ENCODE measurements around the gene PGS1.

DNA sequence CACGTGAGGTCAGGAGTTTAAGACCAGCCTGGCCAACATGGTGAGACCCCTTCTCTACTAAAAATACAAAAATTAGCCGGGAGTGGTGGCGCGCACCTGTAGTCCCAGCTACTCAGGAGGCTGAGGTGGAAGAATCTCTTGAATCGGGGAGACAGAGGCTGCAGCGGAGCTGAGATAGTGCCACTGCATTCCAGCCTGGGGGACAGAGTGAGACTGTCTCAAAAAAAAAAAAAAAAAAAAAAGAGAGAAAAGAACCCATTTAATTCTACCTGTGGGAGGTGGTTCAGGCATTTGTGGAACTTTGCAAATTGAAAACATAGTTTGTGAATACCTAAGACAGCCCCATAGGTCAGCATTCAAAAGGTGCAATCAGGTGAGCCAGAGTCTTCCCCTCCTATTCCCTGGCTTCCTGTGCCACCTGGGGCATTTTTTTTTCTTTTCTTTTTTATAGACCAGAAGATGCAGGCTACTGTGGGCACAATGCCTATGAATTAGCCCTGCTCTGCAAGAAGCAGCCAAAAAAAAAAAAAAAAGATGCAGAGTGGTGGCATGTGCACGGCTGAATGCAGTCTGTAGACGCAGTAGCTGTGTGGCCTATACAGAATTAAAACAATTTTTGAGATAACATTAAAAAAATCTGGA, 9.5 kb upstream of the PGS1 start:
- TF ChIP-seq, protein P1, sequence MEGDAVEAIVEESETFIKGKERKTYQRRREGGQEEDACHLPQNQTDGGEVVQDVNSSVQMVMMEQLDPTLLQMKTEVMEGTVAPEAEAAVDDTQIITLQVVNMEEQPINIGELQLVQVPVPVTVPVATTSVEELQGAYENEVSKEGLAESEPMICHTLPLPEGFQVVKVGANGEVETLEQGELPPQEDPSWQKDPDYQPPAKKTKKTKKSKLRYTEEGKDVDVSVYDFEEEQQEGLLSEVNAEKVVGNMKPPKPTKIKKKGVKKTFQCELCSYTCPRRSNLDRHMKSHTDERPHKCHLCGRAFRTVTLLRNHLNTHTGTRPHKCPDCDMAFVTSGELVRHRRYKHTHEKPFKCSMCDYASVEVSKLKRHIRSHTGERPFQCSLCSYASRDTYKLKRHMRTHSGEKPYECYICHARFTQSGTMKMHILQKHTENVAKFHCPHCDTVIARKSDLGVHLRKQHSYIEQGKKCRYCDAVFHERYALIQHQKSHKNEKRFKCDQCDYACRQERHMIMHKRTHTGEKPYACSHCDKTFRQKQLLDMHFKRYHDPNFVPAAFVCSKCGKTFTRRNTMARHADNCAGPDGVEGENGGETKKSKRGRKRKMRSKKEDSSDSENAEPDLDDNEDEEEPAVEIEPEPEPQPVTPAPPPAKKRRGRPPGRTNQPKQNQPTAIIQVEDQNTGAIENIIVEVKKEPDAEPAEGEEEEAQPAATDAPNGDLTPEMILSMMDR (IDR thresholded peaks at IDR 0.05) = no peak
- no peak for TF ChIP-seq POLR2A (IDR thresholded peaks at IDR 0.05)
- TF ChIP-seq EP300 (IDR thresholded peaks at IDR 0.05) = no peak

Data from tibial nerve (tissue), 4 donors.